NCI-H2227 (cell line): ENCODE data around the gene CDRT15L2.
"Not testable (repeated sequence)": the region's sequence is repeated elsewhere in the genome, so short reads cannot be mapped to it uniquely, and the experiment has no call there.

Experiments used
- DNase-seq: peaks from one replicate; lab custom pipeline; 2025; ENCODE audit not compliant: unreplicated experiment; lab: John Stamatoyannopoulos, UW

CDRT15L2 gene

DNA sequence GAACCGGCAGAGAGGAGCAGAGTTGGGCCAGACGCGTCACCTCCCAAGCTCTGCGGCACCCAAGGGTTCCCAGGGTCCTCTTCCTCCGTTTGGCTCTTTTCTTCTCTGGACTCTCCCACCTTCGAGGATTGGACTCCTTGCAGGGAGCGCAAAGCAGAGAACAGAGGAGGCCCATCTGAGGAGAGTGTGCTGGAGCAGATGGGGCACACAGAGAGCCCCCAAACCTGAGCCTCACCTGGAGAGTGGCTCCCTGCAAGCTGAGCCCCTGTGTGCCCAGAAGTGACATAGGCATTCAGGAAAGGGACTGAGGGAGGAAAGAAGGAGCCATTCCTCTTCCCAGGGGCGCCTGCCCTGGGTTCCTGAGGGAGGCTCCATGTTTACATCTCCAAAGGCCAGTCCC is 6.3 kb upstream of the CDRT15L2 start:
- not testable (repeated sequence) for DNase-seq

DNA sequence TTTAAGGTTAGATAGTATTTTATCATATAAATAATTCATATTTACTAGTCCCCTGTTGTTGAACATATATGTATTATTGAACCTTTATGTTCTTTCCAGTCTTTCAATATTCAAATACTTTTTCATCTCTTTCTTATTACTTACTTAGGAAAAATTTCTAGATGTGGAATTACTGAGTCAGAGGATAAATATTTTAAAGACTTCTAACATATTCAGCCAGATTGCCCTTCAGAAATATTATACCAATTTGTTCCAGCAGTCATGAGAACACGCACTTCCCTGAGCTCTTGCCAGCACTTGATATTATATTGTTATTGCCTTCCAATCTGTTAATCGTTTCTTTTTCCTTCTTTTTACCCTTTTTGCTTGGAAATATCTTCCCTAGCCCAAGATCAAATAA is 4.5 kb upstream of the CDRT15L2 start:
- DNase-seq, result not testable (repeated sequence)

DNA sequence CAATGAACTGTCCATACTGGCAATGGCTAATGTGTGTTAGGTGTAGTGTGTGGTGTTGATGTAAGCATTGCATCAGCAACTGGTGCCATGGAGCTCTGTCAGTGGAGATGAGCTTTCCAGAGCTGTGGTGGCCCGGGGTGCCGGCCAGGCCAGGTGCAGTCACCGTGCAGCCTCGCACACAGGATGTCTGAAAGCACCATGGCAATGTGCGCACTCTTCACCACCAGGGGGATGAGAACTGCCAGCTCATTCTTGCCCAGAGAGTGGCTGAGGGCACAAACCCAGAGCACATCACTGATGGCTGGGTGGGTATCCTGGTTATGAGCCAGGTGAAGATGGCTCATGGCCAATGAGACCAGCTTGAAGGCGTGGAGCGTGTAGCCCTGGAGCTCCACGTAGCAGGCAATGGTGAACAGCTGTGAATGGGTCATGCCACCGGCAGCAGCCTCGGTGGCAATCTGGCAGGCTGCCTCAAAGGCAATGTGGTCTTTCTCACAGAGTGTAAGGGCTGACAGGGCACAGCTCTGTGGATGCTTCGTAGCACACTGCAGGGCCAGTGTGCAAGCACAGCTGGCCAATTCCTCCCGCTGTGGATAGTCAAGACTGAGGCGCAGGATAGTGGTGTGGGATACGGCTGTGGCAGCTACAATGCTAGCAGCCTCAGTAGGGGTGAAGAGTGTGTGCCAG is 4.5 kb downstream of the CDRT15L2 start:
- DNase-seq, result not testable (repeated sequence)

DNA sequence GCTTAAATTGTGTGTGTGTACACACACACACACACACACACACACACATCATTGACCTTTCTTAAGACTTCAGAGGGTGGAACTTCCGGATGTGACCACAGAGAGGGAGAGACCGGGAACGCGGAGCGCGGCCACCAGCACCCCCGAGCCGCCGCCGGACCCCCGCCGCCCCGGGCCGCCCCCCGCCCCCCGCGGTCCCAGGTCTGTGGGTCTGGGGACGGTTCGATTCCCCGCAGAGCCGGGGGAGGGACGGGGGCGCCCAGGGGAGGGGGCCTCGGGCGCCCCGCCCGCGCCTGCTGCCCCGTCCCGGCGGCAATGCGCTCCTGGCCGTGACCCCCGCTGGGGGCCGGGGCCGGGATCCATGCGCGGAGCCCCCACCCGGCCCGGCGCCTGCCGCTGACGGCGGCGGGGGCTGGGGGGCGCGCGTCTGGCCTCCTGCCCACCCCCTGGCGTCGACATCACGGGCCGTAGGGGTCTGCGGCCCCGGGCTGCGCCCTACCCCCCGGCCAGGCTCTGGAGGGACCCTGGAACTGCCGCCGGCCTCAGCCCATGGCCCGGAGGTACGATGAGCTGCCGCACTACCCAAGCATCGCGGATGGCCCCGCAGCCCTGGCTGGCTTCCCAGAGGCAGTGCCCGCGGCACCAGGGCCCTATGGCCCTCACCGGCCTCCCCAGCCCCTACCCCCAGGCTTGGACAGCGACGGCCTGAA is 9.4 kb downstream of the CDRT15L2 start:
- peak; percentile 6 for DNase-seq

DNA sequence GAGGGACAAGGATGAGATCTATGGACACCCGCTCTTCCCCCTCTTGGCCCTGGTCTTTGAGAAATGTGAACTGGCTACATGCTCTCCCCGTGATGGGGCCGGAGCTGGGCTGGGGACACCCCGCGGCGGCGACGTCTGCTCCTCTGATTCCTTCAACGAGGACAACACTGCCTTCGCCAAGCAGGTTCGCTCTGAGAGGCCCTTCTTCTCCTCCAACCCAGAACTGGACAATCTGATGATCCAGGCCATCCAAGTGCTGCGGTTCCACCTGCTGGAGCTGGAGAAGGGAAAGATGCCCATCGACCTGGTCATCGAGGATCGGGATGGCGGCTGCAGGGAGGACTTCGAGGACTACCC is 9.9 kb downstream of the CDRT15L2 start:
- DNase-seq, result not testable (repeated sequence)

DNA sequence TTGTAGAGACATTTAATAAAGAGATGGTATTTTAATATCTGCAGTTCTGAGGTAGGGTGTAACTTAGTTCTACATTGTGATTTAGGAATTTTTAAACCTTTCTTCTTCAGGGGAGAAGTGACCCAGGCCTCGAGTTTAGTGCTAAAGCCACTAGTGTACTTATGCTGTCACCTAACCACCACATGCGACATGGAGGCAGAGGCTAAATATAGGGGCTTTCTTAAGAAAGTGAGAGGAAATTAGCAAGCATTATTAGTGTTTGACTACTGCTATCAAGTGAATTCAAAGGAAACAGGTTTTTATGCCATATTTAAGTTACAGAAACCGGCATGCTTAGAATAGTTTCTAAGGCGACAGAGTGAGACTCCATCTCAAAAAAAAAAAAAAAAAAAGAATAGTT is 11.5 kb downstream of the CDRT15L2 start:
- DNase-seq, result not testable (repeated sequence)

DNA sequence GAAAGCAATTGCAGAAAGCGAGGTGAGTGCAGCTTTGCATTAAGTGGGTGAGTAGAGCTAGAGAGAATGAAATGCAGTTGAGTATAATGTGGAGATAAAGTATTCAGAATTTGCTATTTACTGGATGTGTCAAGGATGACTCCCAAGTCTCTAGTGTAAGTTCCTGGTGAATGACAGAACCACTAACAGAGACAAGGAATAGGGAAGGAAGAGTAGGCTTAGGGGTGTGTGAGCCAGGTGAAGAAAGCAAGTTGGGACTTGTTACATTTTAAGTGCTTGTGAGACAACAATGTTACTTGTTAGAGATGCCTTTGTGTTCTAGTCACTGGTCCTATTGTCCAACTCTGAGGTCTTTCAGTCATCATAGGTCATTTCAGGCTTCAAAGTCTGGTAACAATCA is 26.0 kb downstream of the CDRT15L2 start:
- DNase-seq, result not testable (repeated sequence)

DNA sequence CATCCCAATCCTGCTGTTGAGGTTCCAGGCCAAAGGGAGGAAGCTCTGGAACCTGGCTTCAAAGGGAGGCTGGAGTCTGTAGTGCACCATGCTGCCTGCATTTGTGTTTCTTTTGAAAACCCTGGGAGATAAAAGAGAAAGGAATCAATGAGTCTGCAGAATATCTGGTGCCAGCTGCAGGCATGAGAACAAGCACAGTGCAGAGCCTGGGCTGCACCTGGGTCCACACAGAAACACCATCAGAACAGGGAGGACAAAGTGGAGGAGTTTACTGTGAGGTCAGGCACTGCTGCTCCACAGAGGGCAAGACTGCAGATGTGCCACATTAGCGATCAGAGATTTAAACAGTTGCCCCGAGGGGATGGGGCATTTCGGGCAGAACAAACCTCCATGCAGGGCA is 30.0 kb downstream of the CDRT15L2 start:
- not testable (repeated sequence) for DNase-seq

DNA sequence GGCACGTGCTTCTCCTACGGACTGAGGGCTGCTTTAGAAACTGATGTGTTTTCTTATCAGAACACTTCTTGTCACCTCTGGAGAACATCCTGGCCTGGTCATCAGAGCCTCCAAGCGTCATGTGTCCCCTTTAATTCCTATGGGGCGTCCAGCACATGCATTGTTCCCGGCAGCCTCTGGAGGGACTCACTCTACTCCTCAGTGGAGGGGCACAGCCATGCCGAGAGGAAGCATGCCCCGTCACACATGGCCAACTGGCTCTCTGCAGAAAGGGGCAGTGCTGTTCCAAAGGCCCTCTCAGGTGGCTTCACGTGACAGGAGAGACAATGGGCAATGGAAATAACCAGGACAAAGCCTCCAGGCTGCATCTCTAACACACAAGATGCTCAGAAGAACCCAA is 31.8 kb downstream of the CDRT15L2 start:
- no peak for DNase-seq

DNA sequence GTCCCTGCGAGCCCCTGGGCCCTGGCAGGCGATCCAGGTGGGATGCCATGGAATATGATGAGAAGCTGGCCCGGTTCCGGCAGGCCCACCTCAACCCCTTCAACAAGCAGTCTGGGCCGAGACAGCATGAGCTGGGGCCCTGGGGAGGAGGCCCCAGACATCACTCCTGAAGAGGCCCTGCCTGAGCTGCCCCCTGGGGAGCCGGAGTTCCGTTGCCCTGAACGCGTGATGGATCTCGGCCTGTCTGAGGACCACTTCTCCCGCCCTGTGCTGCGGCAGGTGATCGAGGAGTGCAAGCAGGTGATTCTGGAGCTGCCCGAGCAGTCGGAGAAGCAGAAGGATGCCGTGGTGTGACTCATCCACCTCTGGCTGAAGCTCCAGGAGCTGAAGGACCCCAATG is 33.1 kb downstream of the CDRT15L2 start:
- DNase-seq, result no peak

DNA sequence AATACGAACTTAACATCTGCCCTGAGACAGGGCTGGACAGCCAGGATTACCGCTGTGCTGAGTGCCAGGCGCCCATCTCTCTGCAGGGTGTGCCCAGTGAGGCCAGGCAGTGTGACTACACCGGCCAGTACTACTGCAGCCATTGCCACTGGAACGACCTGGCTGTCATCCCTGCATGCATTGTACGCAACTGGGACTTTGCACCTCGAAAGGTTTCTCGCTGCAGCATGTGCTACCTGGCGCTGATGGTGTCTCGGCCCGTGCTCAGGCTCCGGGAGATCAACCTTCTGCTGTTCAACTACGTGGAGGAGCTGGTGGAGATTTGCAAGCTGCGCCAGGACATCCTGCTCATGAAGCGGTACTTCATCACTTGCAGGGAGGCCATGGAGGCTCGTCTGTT is 33.7 kb downstream of the CDRT15L2 start:
- no peak for DNase-seq

DNA sequence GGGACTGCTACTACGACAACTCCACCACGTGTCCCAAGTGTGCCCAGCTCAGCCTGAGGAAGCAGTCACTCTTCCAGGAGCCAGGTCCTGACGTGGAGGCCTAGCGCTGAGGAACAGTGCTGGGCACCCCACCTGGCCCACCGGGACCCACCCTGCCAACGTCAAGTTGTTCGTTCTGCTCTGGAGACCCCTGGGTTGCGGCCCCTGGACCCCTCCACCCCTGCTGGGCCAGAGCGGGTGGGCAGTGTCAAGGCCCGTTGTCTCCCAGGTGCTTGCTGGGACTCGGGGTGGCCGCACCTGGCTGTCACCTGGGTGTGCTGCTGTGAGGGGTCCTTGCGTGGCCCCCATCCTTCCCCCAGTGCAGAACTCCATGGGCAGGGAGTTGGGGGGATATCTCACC is 34.4 kb downstream of the CDRT15L2 start:
- no peak for DNase-seq

DNA sequence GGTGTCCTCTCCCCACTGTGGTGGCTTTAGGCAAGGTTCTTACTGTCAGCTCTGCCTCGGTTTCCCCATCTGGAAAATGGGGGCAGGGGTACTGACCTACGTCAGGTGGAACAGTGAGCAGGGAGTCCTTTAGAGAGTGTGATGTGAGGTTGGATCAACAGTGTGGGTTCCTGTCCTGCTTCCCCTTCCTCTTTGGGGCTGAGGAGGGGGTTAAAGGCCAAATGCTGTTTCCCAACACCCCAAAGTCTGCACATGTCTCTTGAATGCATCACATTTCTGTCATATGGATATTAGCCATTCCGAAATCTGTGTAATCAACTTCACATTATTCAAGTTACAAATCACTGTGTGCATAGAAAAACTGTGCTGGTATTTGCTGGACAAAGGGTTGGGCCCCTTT is 35.9 kb downstream of the CDRT15L2 start:
- DNase-seq, result not testable (repeated sequence)
